ENCODE results near the gene NME7.

- TF ChIP-seq CTCF (IDR thresholded peaks at IDR 0.05) (no peak), POLR2AphosphoS5 (IDR thresholded peaks at IDR 0.05) (no peak), POLR2A (IDR thresholded peaks at IDR 0.05) (no peak)
These were observed 61.6 kb downstream of the NME7 start for GRCh38 chr1:169305948-169306347.
